CD4-positive, alpha-beta T cell treated with Interleukin-6 for 4 hours (primary cell): ENCODE measurements around the gene ZBTB20.

Experiments used
- DNase-seq: peaks from one replicate; pipeline ENCODE4 v3.0.0-alpha.2; 2020; ENCODE audit warnings: mixed read lengths

ZBTB20 gene

DNA sequence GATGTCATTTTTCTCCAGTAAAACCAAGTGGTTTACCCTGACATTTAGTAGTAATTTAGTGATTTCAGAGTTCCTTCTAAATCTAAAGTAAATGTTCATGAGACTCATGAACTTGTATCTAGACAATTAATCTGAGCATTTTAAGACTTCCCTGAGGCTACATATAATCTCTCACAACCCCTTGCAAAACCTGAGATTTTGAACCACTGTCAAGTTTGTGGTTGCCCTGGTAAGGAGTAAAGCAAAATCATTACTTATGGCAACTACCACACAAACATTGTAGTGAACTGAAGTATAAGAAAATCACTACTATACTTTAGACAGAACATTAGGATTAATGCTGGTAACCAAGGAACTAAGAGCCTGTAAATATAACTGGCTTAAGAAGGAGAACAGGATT is 483.1 kb downstream of the ZBTB20 start:
- no peak for DNase-seq

DNA sequence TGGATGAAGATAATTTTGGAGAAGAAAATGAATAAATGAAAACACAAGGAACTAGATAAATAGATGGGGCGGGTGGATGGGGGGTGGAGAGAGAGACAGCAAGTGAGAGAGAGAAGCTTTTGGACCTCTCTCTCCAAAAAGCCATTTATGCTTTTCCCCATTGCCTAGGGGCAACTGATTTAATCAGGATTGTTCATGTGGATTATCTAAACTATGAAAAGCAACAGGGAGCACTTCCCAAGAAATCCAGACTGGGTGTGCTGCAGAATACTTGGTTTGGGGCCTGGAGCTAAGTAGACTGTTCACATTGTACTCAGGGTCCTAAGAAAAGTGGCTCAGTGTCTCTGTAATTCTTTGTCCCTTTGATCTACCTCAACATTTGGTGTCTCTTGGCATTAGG is 486.3 kb downstream of the ZBTB20 start:
- DNase-seq = no peak

DNA sequence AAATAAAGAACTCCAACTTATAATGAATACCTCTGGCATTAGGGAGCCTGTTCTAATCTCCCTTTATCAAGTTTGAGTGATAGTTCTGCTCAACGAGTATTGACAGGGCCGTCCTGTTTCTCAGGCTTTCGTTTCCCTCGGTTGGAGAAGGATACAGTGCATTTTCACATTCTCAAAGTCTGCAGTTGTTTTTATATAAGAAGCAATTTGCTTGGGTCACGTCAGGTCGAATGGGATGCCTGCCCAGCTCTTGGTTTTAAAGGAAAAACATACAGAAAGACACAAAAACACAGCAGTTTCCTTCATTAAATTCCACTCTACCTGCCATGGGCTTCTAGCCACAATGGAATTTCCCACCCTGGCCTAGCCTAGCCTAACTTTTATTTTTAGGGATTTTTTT is 487.0 kb downstream of the ZBTB20 start:
- DNase-seq = no peak

- no peak for DNase-seq
Measured at GRCh38 chr3:114659109-114660061, 487.7 kb downstream of the ZBTB20 start.

- DNase-seq = no peak
Measured at GRCh38 chr3:114651555-114651954, 495.5 kb downstream of the ZBTB20 start.

- no peak for DNase-seq
Measured at GRCh38 chr3:114650808-114651207, 496.3 kb downstream of the ZBTB20 start.

DNA sequence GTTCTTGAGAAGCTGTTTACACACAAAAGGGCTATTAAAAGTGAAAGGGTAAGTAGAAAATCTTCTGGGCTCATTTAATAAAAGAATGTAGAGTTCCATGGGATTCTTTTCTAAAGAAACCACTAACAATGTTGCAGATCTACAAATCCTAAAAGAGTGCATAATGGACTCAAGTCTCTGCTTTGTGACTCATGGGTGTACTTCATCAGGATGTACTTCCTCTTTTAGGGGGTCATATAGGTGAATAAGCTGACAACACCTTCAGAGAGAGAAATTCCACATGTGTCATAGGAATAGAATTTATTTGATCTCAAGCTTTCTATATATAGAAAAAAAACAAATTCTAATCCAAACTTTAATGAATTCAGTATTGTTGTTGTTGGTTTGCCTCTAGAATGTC is 497.8 kb downstream of the ZBTB20 start:
- DNase-seq = no peak

- no peak for DNase-seq
Measured at GRCh38 chr3:114646526-114646925, 500.6 kb downstream of the ZBTB20 start.

DNA sequence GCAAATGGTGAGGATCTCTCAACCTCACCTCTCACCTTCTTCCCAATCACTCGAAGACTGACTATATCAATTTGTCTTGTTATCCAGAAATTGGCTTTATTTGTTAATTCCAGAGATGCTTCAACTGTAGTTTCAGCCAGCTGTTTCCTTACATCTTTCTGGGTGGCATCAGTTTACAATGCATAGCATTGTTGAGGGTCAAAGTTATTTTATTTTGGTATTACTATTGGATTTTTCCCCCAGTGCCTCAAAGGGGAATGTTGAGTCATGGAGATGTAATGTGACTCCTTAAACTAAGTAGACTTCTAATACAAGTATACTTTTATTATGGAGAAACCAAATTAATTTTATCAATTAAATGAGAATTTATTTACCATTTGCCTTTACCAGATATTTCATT is 501.7 kb downstream of the ZBTB20 start:
- no peak for DNase-seq

GRCh38 chr3:114644367-114644766 is 502.7 kb downstream of the ZBTB20 start:
- no peak for DNase-seq

GRCh38 chr3:114642951-114643741 is 503.9 kb downstream of the ZBTB20 start:
- DNase-seq = no peak

DNA sequence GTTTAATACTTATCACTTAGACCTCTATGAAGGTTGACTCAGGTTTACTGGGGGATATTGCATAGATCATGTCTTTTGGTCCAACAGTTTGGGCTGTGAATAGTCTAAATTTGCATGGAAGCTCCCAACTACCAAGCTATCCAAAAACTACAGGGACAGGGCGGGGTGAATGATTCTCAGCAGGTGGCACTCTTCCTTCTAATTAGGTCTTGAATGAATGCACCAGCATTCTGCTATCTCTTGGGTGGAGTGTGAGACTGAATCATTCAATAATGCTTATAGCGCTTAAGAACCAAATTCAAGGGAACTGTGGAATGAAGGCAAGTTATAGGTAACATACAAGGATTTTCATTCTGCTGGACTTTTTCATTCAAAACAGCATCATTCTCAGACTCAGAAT is 507.0 kb downstream of the ZBTB20 start:
- no peak for DNase-seq

DNA sequence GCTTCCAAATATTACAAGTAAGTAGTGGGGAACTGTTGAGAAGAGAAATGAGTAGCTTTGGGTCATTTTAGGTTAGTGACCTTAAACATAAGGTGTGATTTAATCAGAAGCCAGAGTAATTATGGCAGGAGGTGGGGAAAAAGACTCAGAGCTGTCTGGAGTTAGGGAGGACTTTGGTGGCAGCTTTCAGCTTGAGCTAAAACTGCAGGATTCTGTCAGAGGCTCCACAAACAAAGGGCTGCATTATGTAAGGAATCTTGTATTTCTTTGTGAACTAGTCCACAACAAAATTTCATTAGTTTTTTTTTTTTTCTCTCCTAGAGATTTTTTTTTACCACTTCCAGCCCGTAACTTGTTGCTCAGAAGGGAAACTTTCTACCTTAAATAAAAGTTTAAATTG is 507.9 kb downstream of the ZBTB20 start:
- DNase-seq = no peak

- DNase-seq = no peak
Measured at GRCh38 chr3:114635878-114636277, 511.2 kb downstream of the ZBTB20 start.

GRCh38 chr3:114634635-114635034 is 512.5 kb downstream of the ZBTB20 start:
- DNase-seq = no peak

GRCh38 chr3:114632757-114633424 is 514.2 kb downstream of the ZBTB20 start:
- no peak for DNase-seq

DNA sequence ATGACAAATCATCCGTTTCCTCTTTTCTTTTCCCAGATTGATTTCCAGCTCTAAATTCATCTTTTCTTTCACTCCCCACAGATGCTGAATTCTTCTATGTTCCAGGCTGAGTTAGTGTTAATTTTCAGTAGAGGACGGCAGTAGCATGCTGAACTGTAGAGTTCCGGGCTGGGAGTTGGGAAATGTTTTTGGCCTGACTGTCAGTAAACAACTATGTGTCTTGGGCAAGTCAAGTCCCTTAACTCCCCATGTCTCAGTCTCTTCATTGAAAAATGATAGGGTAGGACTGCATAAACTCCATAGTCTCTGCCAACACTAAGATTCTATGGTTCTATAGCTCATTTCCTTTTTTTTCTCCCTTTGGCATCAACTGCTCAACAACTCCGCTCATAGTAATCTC is 519.3 kb downstream of the ZBTB20 start:
- no peak for DNase-seq

DNA sequence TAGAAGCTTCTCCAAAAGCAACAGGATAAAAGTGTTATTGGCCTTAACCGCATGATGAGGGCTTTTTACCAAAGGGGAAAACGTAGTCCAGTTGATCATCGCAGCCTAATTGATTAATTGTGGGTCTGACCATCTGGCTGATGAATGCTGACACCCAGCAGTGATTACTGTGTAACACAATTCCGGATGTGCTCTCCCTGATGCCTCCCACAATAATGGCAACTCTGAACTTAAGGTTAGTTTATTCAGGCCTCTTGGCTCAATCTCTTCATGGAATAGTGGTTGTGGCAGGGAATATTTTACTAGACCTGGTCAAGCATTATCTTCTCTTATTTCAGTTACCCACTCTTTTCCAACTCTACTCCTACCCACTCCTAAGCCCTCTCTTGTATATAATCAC is 520.3 kb downstream of the ZBTB20 start:
- DNase-seq = no peak

DNA sequence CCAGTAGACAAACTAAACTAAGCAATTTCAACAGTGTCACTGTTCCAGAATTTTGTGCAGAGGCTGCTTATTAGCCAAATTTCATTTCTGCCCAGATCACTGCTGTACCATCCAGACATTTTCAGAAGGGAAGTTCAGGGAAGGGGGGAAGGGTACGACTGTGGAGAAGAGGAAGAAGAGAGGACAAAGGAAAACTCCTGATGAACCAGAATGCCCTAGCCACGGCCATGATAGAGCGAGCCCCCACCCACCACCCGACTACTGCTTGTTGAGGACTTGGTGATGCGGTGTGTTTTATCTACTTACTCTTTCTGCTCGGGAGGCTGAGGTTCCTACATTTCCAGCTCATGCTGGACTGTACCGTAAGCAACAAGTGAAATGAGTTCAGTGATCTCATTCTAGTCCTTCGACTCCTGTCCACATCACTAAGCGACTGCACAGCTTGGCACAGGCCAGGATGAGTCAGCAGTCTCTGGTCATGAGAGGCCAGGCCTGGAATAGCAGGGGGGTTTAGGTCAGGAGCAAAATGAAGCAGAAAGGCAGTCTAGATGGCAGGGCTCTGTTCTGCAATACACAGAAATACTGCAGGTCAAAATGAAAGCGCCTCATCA is 522.4 kb downstream of the ZBTB20 start:
- DNase-seq = no peak

- DNase-seq = no peak
Measured at GRCh38 chr3:114624047-114624445, 523.0 kb downstream of the ZBTB20 start.

DNA sequence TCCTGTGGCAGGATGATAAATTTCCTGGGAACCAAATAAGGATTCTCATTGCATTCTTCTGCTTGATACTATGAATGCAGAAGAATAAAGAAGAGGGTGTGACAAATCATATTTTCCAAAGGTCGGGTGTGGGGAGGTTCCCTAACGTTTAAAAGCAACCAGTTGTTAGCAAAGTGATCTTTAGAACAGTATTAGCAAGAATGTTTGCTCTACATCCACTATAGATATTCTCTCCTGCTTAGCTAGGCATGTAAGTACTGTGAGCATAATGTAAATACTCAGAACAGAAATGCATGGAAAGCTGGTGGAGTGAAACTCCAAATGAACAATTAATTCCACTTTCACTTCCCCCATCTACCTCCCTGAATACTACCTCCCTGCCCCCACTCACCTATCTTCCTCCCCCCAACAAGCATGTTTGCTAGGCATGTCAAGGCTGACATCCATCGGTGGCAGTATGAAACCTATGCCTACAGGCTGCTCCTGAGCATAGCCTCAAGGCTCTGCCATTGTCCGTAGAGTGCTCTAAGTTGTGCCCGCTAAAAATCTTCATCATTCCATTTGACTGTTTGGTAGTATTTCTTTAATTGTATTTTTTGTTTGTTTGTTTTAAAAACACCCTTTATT is 523.6 kb downstream of the ZBTB20 start:
- DNase-seq = no peak

DNA sequence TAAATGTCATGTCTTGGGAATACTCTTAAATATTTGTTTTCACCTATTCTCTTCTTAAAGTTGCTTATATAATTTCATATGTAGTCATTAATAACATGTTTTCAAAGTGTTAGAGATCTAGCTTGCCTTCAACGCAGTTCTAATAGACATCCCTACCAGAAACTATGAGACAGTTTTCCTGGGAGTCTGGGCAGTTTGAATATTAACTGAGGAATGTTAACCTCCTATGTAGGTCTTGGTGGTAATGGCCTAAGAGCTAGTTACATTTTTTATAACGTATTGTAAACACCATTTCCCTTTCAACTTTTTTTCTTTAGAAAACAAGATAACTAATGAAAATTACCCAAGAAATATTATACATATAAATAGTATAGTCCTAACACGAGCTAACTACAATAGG is 525.1 kb downstream of the ZBTB20 start:
- DNase-seq = no peak

- DNase-seq = no peak
Measured at GRCh38 chr3:114619771-114620170, 527.3 kb downstream of the ZBTB20 start.
